Iris pigment epithelial cell (primary cell): Measurements from ENCODE around the gene OR5T2.
"Not testable (repeated sequence)": the region's sequence is repeated elsewhere in the genome, so short reads cannot be mapped to it uniquely, and the experiment has no call there.

Experiments
- DNase-seq: peaks from one replicate; pipeline ENCODE4 v3.0.0-alpha.2; 2011; ENCODE audit warnings: low read depth

The OR5T2 gene

DNA sequence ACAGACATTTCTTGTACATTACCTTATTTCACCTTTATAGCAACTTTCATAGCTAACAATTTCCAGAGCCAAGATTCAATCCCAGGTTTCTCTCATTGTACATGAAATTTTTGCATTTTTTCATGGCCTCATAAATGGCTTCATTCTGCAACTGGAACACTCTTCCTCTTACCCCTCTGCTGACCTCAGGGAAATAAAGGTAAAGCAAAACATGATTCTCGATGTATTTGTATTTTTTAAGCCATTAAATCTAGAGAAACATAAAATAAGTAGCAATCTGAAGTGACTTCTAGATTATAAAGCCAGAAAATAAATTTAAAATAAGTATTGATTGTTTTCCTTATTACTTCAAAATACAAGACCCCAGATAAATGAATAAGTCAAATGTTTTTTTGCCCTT is at the start of gene OR5T2:
Gene OR5T2, minus strand, starts transcription at position 101 of the 400 bp plus-strand sequence. CDS start 1,193 bp downstream, outside the sequence.
- no peak for DNase-seq

DNA sequence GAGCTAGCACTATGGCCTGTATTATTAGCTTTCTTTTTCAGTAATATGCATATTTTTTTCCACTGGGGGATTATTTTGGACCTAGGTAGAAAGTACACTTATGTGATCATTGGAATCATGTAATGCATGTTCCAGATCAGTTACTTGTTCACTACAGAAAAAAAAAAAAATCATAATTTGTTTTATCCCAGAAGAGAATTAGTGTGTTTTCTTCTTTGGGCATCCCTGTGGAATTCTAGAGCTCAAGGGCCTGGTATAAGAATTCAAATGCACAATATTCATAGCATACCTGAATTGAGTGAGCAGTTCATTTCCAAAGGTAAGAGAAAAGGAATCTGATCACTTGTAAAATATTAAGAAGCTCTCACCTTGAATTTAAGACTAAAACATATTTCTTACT is 39.8 kb upstream of the OR5T2 start, which contains the start of gene OR5T1:
Gene OR5T1, plus strand, starts transcription at position 301 of the 400 bp plus-strand sequence. CDS start 1,485 bp downstream, outside the sequence.
- no peak for DNase-seq

DNA sequence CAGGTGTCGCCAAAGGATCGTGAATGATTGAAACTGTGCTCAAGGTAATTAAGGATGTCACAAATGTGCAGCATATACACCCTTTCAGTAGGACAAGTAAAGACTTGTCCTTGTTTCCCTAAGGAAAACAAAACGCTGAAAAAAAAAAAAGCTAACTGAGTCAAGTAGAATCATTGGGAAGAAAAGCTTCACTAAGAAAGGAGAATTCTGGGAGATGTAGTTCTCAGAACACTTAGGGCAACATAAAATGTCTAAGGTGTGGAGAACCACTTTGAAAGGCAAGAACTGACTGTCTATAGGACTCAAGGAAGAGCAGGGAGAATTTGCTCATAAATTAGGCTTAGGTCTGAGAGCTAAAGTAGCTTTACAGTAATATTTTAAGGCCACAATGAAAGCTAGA is 37.0 kb upstream of the OR5T2 start:
- DNase-seq, result no peak

DNA sequence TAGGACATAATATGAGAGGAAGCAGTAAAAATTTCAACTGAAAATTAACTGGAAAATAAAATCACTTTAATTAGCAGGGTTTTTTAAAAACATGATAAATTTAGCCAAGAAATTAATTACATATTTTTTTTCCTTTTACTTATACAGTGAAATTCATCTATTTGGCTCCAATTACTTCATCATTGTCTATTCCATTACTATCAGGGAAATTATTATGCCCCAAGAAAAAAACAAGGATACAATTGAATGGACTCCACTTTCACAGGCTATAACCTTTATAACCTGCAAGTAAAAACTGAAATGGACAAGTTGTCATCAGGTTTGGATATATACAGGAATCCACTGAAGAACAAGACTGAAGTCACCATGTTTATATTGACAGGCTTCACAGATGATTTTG is 17.9 kb upstream of the OR5T2 start, which contains the start of gene OR5T3:
Gene OR5T3, plus strand, starts transcription at position 301 of the 400 bp plus-strand sequence. Its CDS starts 0 bp downstream, at position 301.
- DNase-seq, result no peak

DNA sequence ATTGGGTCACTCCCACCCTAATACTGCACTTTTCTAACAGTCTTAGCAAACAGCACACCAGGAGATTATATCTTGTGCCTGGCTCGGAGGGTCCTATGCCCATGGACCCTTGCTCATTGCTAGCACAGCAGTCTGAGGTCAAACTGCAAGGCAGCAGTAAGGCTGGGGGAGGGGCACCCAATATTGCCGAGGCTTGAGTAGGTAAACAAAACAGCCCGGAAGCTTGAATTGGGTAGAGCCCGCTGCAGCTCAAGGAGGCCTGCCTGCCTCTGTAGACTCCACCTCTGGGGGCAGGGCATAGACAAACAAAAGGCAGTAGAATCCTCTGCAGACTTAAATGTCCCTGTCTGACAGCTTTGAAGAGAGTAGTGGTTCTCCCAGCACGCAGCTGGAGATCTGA is 14.3 kb downstream of the OR5T2 start:
- DNase-seq, result not testable (repeated sequence)

DNA sequence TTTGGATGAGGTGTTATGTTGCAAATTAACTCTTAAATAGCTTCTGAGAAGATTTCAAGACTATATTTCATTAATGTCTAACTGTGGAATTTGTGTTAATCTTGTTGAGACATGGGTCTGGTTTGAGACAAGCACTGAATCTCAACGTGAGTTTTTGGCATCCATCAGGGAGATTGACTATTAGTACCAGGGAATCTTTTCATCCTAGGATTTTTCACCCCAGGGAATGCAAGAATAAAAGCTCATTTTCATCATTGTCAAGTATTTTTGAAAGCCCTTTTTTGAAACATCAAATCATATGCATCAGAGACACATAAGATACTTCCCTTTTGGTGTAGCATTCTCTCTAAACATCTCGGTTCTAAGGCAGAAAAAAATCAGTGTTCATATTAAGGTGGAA is 19.5 kb downstream of the OR5T2 start:
- DNase-seq, result no peak

DNA sequence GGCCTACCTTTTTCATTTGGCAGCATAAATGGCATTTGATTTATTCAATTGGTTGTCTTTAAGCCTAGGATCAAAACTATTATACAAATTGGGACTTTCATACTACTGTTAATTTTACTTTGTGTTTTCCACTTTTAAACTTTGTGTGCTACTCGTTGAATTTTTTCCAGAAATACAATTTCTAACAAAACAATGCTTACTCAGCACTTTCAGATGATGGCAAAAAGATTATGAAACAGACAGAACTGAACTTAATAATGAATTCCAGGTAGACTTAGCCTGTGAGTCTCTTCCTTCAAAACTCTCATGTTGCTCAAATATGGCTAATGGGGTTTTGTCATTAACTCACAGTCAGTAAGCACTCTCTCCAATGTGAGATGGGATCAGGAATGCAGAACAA is 26.3 kb downstream of the OR5T2 start:
- DNase-seq, result no peak

DNA sequence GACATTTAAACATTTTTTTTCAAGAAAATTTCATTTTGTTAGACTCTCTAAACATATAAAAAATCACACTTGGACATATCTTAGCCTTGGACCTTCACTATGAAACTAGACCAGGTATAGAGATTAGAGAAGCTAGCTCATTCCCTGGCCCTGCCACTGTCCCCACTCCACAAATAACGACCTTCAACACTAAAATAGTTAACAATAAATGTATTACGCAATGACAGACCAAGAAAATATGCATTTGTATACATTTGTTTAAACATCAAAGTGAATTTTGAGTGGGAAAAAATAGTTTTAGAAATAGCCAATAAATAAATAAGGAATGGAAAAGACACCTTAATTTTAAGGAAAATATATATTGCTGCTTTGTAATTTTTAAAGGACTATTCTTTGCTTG is 36.7 kb downstream of the OR5T2 start:
- no peak for DNase-seq

DNA sequence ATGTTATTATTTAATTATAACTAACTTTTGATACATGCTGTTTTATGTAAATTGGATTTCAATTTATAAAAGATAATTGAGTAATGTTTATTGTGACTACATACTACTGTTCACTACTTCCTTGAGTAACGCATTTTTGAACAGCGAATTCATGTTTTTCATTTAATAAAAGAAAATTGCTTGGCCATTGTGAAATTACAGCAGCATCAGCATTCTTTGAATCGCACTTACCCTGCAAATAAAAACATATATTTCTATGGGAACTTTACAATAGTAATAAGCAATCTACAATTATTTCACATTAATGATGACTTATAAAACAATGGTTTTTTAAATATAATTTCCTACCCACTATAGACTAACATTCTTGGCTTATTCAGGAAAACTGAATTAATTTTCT is 37.4 kb downstream of the OR5T2 start:
- no peak for DNase-seq

DNA sequence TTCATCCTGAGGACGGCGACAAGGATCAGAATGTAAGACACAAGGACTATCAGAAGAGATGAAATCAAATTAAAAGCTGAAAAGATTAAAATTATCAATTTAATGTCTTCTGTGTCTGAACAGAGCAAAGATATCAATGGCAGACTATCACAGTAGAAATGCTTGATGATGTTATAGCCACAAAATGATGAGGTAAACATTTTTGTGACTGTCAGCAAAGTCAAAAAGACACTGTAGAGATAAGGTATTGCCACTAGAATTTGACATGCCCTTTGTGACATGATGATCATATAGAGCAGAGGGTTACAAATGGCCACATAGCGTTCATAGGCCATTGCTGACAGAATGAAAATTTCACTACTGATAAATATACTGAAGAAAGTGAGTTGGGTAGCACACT is 45.5 kb downstream of the OR5T2 start:
- no peak for DNase-seq

DNA sequence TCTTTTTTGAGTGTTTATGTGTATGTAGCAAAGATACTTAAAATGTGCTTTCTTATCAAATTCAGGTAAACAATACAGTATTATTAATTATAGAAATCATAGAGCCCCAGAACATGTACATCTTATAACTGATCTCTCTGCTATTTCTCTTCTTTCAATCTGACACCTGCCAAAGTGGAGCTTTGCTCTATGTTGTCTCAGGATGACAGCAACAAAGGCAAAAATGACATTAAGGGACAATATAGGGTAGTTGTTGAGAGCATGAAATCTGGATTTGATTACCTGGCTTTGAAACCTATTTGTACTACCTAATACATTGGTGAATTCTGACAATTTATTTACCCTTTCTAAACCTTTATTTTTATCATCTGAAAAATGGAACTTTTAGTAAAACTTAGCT is 50.6 kb downstream of the OR5T2 start:
- no peak for DNase-seq
